Gastrocnemius medialis (tissue), 4 donors: ENCODE results near the gene RAPGEF2.

ENCODE experiments used
- CTCF ChIP-seq, 5 experiments: fragments of 450-650 bp in 3 of 5; fragments of 200-600 bp in 2 of 5; sonication (generic) in 2 of 5; IDR thresholded peaks in 4 of 5; conservative IDR thresholded peaks in 1 of 5; 1 replicate in 4 of 5; 2 replicates in 1 of 5; pipeline ENCODE4 v1.5.1; 2016 to 2019; ENCODE audit warnings: antibody characterized with exemption in 5 of 5, mild to moderate bottlenecking in 3 of 5, moderate library complexity in 3 of 5
- POLR2A ChIP-seq, 2 donors: fragments of 450-650 bp; IDR thresholded peaks; one replicate each; pipeline ENCODE4 v1.6.1; 2017; ENCODE audit warnings: antibody characterized with exemption in 2 of 2, mild to moderate bottlenecking in 2 of 2, moderate library complexity in 2 of 2

- TF ChIP-seq CTCF (IDR thresholded peaks at IDR 0.05 in 4 of 5, conservative IDR thresholded peaks at IDR 0.05 in 1 of 5) (no peak), POLR2A (IDR thresholded peaks at IDR 0.05) (no peak)
These were observed 48.8 kb downstream of the RAPGEF2 start for GRCh38 chr4:159151689-159152088.
